CD4-positive, alpha-beta T cell (primary cell): ENCODE results near the gene F2RL2. TPM values are rescaled to one million over a fixed set of nuclear protein-coding genes. Genes with fewer than 3 reads are reported as not detected.

Experiments
- ATAC-seq: fragments of 200-7000 bp; cut with Tn5 transposase; one replicate; pipeline ENCODE4 v1.10.0; 2022; ENCODE audit warnings: mild to moderate bottlenecking; ENCODE audit not compliant: poor library complexity
- CTCF ChIA-PET: fragments of 350-600 bp; sonication (Branson Sonifier 250); formaldehyde crosslinking; loops from one replicate; lab custom pipeline; 2021; ENCODE audit warnings: antibody characterized with exemption, inconsistent platforms; lab: Charles Lee
- POLR2A ChIA-PET: fragments of 350-600 bp; sonication (Branson Sonifier 250); formaldehyde crosslinking; loops from one replicate; lab custom pipeline; 2021; ENCODE audit warnings: antibody characterized with exemption, inconsistent platforms; lab: Charles Lee
- DNase-seq, 14 experiments: peaks; one replicate each; pipeline ENCODE4 v3.0.0-alpha.2; 2013 to 2020; ENCODE audit warnings: mixed read lengths in 2 of 14
- H3K27ac ChIP-seq, 2 donors: one replicate each; pipeline versions ENCODE4 v1.5.1 to v1.7.0; 2013; ENCODE audit warnings: low read length in 2 of 2, low read depth in 1 of 2, mild to moderate bottlenecking in 1 of 2
- H3K27me3 ChIP-seq, 2 experiments: 1 replicate in 1 of 2; 2 replicates in 1 of 2; pipeline versions ENCODE4 v1.6.1 to v1.7.0; 2013; ENCODE audit warnings: low read length in 2 of 2, control low read depth in 1 of 2, mild to moderate bottlenecking in 1 of 2, moderate library complexity in 1 of 2; ENCODE audit not compliant: insufficient read depth in 2 of 2, control insufficient read depth in 1 of 2
- H3K36me3 ChIP-seq: one replicate; pipeline ENCODE4 v1.6.1; 2013; ENCODE audit warnings: low read length, control low read depth; ENCODE audit not compliant: insufficient read depth
- H3K4me1 ChIP-seq: one replicate; pipeline ENCODE4 v1.6.1; 2013; ENCODE audit warnings: low read length, control low read depth; ENCODE audit not compliant: insufficient read depth
- H3K4me3 ChIP-seq: one replicate; pipeline ENCODE4 v1.5.1; 2013; ENCODE audit warnings: mild to moderate bottlenecking, low read length, moderate library complexity
- H3K9me3 ChIP-seq, 2 experiments: 1 replicate in 1 of 2; 2 replicates in 1 of 2; pipeline versions ENCODE4 v1.6.1 to v1.7.0; 2013; ENCODE audit warnings: low read length in 2 of 2, mild to moderate bottlenecking in 2 of 2, control low read depth in 1 of 2, moderate library complexity in 1 of 2; ENCODE audit not compliant: control insufficient read depth in 1 of 2, insufficient read depth in 1 of 2
- H3K27ac Mint-ChIP-seq: one replicate; pipeline ENCODE4 v1.8.0; 2020; ENCODE audit warnings: mixed read lengths
- H3K27me3 Mint-ChIP-seq: one replicate; pipeline ENCODE4 v1.8.0; 2021; ENCODE audit warnings: mixed read lengths
- H3K36me3 Mint-ChIP-seq: one replicate; pipeline ENCODE4 v1.8.0; 2021; ENCODE audit warnings: low read depth, mixed read lengths
- H3K4me1 Mint-ChIP-seq: one replicate; pipeline ENCODE4 v1.8.0; 2021; ENCODE audit warnings: low read depth, mixed read lengths
- H3K4me3 Mint-ChIP-seq: one replicate; pipeline ENCODE4 v1.8.0; 2020; ENCODE audit warnings: mild to moderate bottlenecking, mixed read lengths
- H3K9me3 Mint-ChIP-seq: one replicate; pipeline ENCODE4 v1.8.0; 2020; ENCODE audit warnings: mixed read lengths
- CTCF ChIP-seq: fragments of 200-600 bp; IDR thresholded peaks from one replicate; pipeline ENCODE4 v1.8.0; 2022; ENCODE audit warnings: antibody characterized with exemption, mild to moderate bottlenecking
- intact Hi-C, 2 experiments: fragments of 100-400 bp; cut with DNase I in 1 of 2; cut with micrococcal nuclease in 1 of 2; formaldehyde crosslinking; loops; one replicate each; pipeline versions ENCODE4 v1.15.1 to v1.9.0; 2023 to 2025; cut with DNase I, micrococcal nuclease
- total RNA-seq, 174 experiments: library from RNA in 2 of 174; stranded (reverse) in 2 of 174; gene quantifications; one replicate each; pipeline ENCODE4 v1.2.3 and lab custom pipeline; 2021 to 2026

The F2RL2 gene
- total RNA-seq, 2 experiments from 2014 or later: not detected

- intact Hi-C loops: loop anchor here in 1 of 2 experiments (5.0 kb wide), 1 partner anchor 1707 kb away; no protein-coding TSS in a partner anchor
- H3K4me3 Mint-ChIP-seq: no peak overlapping the region
- ATAC-seq (no peak), DNase-seq (no peak)
- H3K27me3 Mint-ChIP-seq: no peaks in the 10 kb centered on the region
- H3K27ac Mint-ChIP-seq: no peak overlapping the region
- peaks cover 38% of the 10 kb centered on the region for H3K36me3 ChIP-seq
- no peaks in the 10 kb centered on the region for H3K9me3 Mint-ChIP-seq
- no peaks in the 10 kb centered on the region for H3K27me3 ChIP-seq
- TF ChIP-seq CTCF: no peak
- peaks cover 32% of the 10 kb centered on the region for H3K4me1 Mint-ChIP-seq
- H3K9me3 ChIP-seq: no peaks in the 10 kb centered on the region
- no peak overlapping the region for H3K4me3 ChIP-seq
- CTCF ChIA-PET: no interaction called here
- H3K27ac ChIP-seq: no peak overlapping the region
- peaks cover 70% of the 10 kb centered on the region for H3K36me3 Mint-ChIP-seq
- POLR2A ChIA-PET: no interaction called here
- H3K4me1 ChIP-seq: no peaks in the 10 kb centered on the region
Observed at GRCh38 chr5:76570153-76570552, 53.0 kb downstream of the F2RL2 start.

Other genes with a start within 250 kb of the F2RL2 start
- gene IQGAP2, start 220.1 kb downstream of the F2RL2 start, total RNA-seq: 10 to 100 TPM; 58.8 TPM
- 1 to 10 TPM; 1.9 to 2.7 TPM for gene F2R, start 92.7 kb upstream of the F2RL2 start, total RNA-seq
- gene F2RL1, start 195.6 kb upstream of the F2RL2 start, total RNA-seq: 1 to 10 TPM; 1.7 to 2.1 TPM
- gene S100Z, start 226.6 kb upstream of the F2RL2 start, total RNA-seq: under 1 TPM; 0.22 to 0.47 TPM